ENCODE measurements around the gene STRA8.

Gene STRA8

DNA sequence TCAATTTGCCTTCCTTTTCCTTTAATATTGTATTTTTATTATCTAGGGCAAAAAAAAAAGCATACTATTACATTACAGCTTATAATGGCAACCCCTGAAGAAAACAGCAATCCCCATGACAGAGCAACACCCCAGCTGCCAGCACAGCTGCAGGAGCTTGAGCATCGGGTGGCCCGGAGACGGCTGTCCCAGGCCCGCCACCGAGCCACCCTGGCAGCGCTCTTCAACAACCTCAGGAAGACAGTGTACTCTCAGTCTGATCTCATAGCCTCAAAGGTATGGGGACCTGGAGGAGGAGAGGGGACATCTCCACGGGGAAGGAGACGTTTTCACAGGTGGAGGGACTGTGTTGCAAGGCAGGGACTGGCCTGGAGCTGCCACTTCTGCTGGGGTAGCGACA, 6.8 kb downstream of the STRA8 start:
- Mint-ChIP-seq H3K4me1 (ENCODE audit: low read depth) (peaks cover 8% of the 10 kb centered on the region), H3K27ac (no peak overlapping the region), H3K27me3 (ENCODE audit: low read depth) (peaks cover 7% of the 10 kb centered on the region), H3K9me3 (no peaks in the 10 kb centered on the region), H3K36me3 (ENCODE audit: low read depth) (no peaks in the 10 kb centered on the region), H3K4me3 (no peak overlapping the region)

DNA sequence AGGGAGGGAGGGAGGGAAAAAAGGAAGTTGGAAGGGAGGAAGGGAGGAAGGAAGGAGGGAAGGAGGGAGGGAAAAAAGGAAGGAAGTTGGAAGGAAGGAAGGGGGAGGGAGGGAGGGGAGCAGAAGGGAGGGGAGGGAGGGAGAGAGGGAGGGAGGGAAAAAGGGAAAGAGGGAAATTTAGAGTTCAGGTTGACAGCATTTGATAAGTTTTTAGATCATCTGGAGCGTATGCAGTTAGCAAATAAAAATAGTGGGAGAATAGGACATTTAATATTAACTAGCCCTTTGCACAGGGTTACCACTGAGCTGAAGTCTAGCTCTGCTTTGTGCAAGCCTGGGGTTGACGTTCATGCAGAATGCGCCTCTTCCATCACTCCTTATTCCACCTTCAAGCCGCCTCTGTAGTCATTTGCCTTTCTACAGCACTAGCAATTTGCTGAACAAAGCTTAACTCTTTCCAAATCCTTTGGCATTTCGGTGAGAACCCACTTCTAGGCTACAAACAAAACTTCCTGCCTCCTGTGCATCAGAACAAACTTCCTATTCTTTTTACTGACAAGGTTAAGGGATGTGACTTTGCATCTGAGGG, 8.6 kb downstream of the STRA8 start:
- H3K9me3 Mint-ChIP-seq, result no peaks in the 10 kb centered on the region
- H3K27me3 Mint-ChIP-seq (ENCODE audit: low read depth), result peaks cover 7% of the 10 kb centered on the region
- no peaks in the 10 kb centered on the region for H3K36me3 Mint-ChIP-seq (ENCODE audit: low read depth)
- H3K4me3 Mint-ChIP-seq, result no peak overlapping the region
- no peak overlapping the region for H3K27ac Mint-ChIP-seq
- H3K4me1 Mint-ChIP-seq (ENCODE audit: low read depth), result no peaks in the 10 kb centered on the region

DNA sequence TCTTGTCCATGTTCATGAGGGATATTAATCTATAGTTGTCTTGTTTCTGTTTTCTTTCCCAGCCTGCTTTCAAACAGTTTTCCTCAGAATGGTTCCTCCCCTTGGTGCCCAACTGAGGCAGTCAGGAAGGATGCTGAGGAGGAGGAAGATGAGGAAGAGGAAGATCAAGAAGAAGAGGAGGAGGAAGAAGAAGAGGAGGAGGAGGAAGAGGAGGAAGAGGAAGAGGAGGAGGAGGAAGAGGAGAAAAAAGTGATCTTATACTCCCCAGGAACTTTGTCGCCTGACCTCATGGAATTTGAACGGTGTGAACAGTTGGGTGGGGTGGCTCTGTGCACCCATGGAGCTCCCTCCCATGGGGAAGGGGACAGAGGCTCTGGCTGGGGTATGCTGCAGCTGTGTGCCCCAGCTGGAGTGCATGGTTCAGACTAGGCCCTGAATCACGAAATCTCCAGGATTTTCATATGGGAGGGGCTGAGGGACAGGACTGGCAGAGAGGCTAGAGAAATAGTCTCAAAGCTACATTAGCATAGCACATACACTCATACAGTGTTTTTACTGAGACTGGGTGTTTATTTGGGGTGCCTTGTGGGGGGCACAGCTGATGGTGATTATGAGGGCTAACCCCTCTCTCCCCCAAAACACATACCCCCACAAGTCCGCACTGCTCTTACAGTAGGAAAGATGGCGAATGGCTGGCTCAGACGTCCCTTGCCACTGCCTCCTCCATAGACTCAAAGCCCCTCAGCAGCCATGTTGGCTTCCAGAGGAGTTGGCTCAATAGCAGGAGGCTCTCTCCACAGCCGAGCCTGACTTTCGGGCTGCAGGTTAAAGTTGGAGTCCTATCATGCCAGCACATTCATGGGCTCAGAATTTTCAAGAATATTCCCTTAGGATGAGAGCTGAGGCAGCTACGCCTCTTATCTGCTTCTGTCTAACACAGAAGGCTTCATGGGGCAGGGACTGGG, 11.9 kb downstream of the STRA8 start:
- no peaks in the 10 kb centered on the region for H3K36me3 Mint-ChIP-seq (ENCODE audit: low read depth)

DNA sequence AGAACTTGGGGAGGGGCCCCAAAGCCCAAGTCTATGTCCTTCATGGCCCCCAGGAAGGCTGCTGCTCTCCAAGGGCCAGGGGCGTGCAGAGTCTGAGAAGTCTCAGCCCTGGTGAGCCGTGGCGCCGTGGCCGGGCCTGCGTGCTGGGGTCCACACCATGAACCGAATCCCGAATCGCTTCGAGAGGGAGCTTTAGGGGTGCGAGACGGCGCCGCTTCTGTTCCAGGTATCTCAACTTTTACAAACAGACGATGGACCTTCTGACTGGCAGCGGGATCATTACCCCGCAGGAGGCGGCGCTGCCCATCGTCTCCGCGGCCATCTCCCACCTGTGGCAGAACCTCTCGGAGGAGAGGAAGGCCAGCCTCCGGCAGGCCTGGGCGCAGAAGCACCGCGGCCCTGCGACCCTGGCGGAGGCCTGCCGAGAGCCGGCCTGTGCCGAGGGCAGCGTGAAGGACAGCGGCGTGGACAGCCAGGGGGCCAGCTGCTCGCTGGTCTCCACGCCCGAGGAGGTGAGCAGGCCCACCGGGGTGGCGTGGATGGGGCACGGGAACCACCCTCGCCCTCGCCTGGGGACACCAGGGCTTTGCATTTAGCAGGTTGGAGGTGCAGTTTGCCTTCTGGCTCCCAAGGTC, 12.7 kb downstream of the STRA8 start:
- H3K27ac Mint-ChIP-seq, result no peak overlapping the region
- peaks cover 7% of the 10 kb centered on the region for H3K27me3 Mint-ChIP-seq (ENCODE audit: low read depth)
- H3K4me3 Mint-ChIP-seq, result no peak overlapping the region
- H3K4me1 Mint-ChIP-seq (ENCODE audit: low read depth), result no peaks in the 10 kb centered on the region
- no peaks in the 10 kb centered on the region for H3K36me3 Mint-ChIP-seq (ENCODE audit: low read depth)
- H3K9me3 Mint-ChIP-seq, result no peaks in the 10 kb centered on the region

More for the DNA sequence above, 11.9 kb downstream of the STRA8 start:
- no peak overlapping the region for H3K27ac Mint-ChIP-seq
- H3K27me3 Mint-ChIP-seq (ENCODE audit: low read depth), result peaks cover 7% of the 10 kb centered on the region
- H3K4me3 Mint-ChIP-seq, result no peak overlapping the region
- H3K4me1 Mint-ChIP-seq (ENCODE audit: low read depth), result no peaks in the 10 kb centered on the region
- H3K9me3 Mint-ChIP-seq, result no peaks in the 10 kb centered on the region

- Mint-ChIP-seq H3K36me3 (ENCODE audit: low read depth) (no peaks in the 10 kb centered on the region), H3K27ac (no peak overlapping the region), H3K4me3 (no peak overlapping the region), H3K27me3 (ENCODE audit: low read depth) (peaks cover 3% of the 10 kb centered on the region), H3K9me3 (no peaks in the 10 kb centered on the region), H3K4me1 (ENCODE audit: low read depth) (peaks cover 4% of the 10 kb centered on the region)
Measured at GRCh38 chr7:135247746-135248471, 14.3 kb downstream of the STRA8 start.

DNA sequence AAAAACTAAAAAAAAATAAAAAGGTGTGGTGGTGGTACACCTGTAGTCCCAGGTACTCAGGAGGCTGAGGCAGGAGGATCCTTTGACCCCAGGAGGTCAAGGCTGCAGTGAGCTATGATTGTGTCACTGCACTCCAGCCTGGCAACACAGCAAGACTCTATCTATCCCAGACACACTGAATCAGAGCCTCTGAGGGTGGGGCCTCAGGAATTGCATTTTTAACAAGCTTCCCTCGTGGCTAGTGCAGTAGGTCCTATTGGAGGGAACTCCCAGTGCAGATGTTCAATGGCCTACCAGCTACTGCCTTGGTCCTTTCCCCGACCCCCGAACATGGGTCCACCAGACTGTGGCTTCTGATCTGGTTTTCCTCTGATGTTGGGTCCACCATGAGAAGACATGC, 14.9 kb downstream of the STRA8 start:
- H3K27ac Mint-ChIP-seq, result no peak overlapping the region
- H3K36me3 Mint-ChIP-seq (ENCODE audit: low read depth), result no peaks in the 10 kb centered on the region
- H3K9me3 Mint-ChIP-seq, result no peaks in the 10 kb centered on the region
- H3K4me1 Mint-ChIP-seq (ENCODE audit: low read depth), result peaks cover 4% of the 10 kb centered on the region
- no peak overlapping the region for H3K4me3 Mint-ChIP-seq
- peaks cover 3% of the 10 kb centered on the region for H3K27me3 Mint-ChIP-seq (ENCODE audit: low read depth)

DNA sequence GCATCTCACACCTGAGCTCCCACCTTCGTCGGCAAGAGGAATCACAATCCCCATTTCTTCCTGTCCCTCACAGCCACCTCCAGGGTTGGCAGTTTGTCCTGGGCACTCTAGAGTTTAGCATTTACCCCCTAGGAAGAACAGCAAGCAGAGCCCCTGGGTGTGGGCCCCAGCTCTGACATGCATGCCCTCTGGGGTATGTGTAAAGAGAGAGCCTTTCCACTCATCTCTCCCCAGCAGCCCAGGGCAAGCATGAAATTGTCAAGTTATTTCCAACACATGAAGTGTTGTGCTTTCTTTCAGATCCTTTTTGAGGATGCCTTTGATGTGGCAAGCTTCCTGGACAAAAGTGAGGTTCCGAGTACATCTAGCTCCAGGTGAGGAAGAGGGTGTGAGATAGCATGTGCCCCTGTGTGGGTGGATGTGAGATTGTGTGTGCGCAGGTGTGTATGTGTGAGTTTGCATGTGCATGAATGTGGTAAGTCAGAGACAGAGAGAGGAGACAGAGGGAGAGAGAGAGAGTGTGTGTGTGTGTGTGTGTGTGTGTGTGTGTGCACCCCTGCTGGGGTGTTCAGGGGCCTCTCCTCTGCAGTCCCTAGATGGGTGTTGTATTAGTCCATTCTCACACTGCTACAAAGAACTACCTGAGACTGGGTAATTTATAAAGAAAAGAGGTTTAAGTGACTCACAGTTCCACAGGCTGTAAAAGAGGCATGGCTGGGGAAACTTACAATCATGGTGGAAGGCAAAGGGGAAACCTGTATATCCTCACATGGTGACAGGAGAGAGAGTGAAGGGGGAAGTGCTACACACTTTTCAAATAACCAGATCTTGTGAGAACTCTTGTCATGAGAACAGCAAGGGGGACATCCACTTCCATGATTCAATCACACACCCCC, 18.1 kb downstream of the STRA8 start:
- H3K36me3 Mint-ChIP-seq (ENCODE audit: low read depth), result no peaks in the 10 kb centered on the region

GRCh38 chr7:135253851-135254771, 20.5 kb downstream of the STRA8 start:
- H3K9me3 Mint-ChIP-seq, result no peaks in the 10 kb centered on the region
- H3K27ac Mint-ChIP-seq, result no peak overlapping the region
- H3K4me1 Mint-ChIP-seq (ENCODE audit: low read depth), result peaks cover 4% of the 10 kb centered on the region
- H3K4me3 Mint-ChIP-seq, result no peak overlapping the region
- H3K27me3 Mint-ChIP-seq (ENCODE audit: low read depth), result no peaks in the 10 kb centered on the region
- no peaks in the 10 kb centered on the region for H3K36me3 Mint-ChIP-seq (ENCODE audit: low read depth)

More for the DNA sequence above, 18.1 kb downstream of the STRA8 start:
- H3K4me1 Mint-ChIP-seq (ENCODE audit: low read depth), result peaks cover 4% of the 10 kb centered on the region
- H3K9me3 Mint-ChIP-seq, result no peaks in the 10 kb centered on the region
- no peaks in the 10 kb centered on the region for H3K27me3 Mint-ChIP-seq (ENCODE audit: low read depth)
- no peak overlapping the region for H3K27ac Mint-ChIP-seq
- H3K4me3 Mint-ChIP-seq, result no peak overlapping the region

GRCh38 chr7:135257790-135258189, 24.2 kb downstream of the STRA8 start:
- peaks cover 6% of the 10 kb centered on the region for H3K9me3 Mint-ChIP-seq

GRCh38 chr7:135258585-135258984, 24.9 kb downstream of the STRA8 start:
- Mint-ChIP-seq H3K4me3 (no peak overlapping the region), H3K36me3 (ENCODE audit: low read depth) (no peaks in the 10 kb centered on the region), H3K4me1 (ENCODE audit: low read depth) (no peaks in the 10 kb centered on the region), H3K9me3 (peaks cover 6% of the 10 kb centered on the region), H3K27ac (no peak overlapping the region), H3K27me3 (ENCODE audit: low read depth) (no peaks in the 10 kb centered on the region)

More at GRCh38 chr7:135257790-135258189, 24.2 kb downstream of the STRA8 start:
- Mint-ChIP-seq H3K4me3 (no peak overlapping the region), H3K4me1 (ENCODE audit: low read depth) (no peaks in the 10 kb centered on the region), H3K27me3 (ENCODE audit: low read depth) (no peaks in the 10 kb centered on the region), H3K36me3 (ENCODE audit: low read depth) (no peaks in the 10 kb centered on the region), H3K27ac (no peak overlapping the region)

DNA sequence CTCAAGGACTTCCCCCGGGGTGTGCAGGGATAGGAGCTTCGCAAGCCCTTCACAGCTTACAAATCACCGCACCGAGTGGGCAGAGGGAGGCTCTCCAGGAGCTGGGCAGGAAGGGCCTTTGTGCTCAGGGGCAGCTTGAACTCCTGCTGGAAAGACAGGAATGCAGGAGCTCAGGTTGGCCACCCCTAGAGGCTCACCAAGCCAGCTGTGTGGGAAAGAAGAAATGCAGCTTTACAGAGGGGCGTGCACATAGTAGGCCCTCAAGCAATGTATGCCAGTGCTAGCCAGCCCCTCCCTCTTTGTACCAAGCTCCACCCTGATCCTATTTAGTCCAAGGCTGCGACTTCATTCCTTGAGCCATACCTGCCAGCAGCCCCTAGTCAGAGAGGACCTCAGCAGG, 26.1 kb downstream of the STRA8 start:
- no peak overlapping the region for H3K27ac Mint-ChIP-seq
- no peaks in the 10 kb centered on the region for H3K36me3 Mint-ChIP-seq (ENCODE audit: low read depth)
- H3K4me1 Mint-ChIP-seq (ENCODE audit: low read depth), result no peaks in the 10 kb centered on the region
- no peak overlapping the region for H3K4me3 Mint-ChIP-seq
- H3K9me3 Mint-ChIP-seq, result peaks cover 6% of the 10 kb centered on the region
- no peaks in the 10 kb centered on the region for H3K27me3 Mint-ChIP-seq (ENCODE audit: low read depth)

DNA sequence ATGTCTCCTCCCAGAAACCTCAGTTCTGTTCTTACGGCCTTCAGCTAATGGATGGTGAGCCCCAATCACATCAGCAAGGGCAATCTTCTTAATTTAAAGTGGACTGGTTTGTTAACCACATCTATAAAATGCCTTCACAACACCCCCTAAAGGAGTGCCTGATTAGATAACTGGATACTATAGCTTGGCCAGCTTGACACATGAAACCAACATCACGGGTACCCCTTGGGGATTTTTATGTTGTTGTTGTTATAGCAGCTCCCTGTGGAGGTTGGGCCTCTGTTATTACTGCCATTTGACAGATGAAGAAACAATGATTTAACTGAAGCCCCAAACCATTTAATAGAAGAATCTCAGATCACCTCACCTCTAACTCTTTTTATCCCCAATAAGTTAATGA, 26.8 kb downstream of the STRA8 start:
- Mint-ChIP-seq H3K36me3 (ENCODE audit: low read depth) (no peaks in the 10 kb centered on the region), H3K4me3 (no peak overlapping the region), H3K27ac (no peak overlapping the region), H3K9me3 (peaks cover 7% of the 10 kb centered on the region), H3K27me3 (ENCODE audit: low read depth) (no peaks in the 10 kb centered on the region), H3K4me1 (ENCODE audit: low read depth) (no peaks in the 10 kb centered on the region)
